Upper lobe of left lung (tissue), 6 donors: ENCODE results near the gene CFAP221. TPM values are rescaled to one million over a fixed set of nuclear protein-coding genes. Genes with fewer than 3 reads are reported as not detected.

ENCODE experiments used
- ATAC-seq, 2 donors: fragments of 200-7000 bp; cut with Tn5 transposase; one replicate each; pipeline ENCODE4 v1.9.1; 2022; ENCODE audit warnings: mild to moderate bottlenecking in 2 of 2, moderate library complexity in 2 of 2; ENCODE audit not compliant: low FRiP score in 2 of 2
- DNase-seq, 2 donors: peaks; one replicate each; pipeline ENCODE4 v3.0.0-alpha.2; 2019 to 2020
- H3K27ac ChIP-seq, 4 donors: fragments of 200-600 bp; sonication (generic); one replicate each; pipeline ENCODE4 v1.5.1; 2016 to 2019
- H3K27me3 ChIP-seq, 4 donors: fragments of 200-600 bp; sonication (generic); one replicate each; pipeline ENCODE4 v1.5.1; 2017 to 2019
- H3K36me3 ChIP-seq, 4 donors: fragments of 200-600 bp; sonication (generic); one replicate each; pipeline ENCODE4 v1.5.1; 2016 to 2019
- H3K4me1 ChIP-seq, 4 donors: fragments of 200-600 bp; sonication (generic); one replicate each; pipeline ENCODE4 v1.5.1; 2018 to 2019
- H3K4me3 ChIP-seq, 4 donors: fragments of 200-600 bp; sonication (generic); one replicate each; pipeline ENCODE4 v1.5.1; 2017 to 2019; ENCODE audit warnings: mild to moderate bottlenecking in 2 of 4, moderate library complexity in 1 of 4
- H3K9me3 ChIP-seq, 4 donors: fragments of 200-600 bp; sonication (generic); one replicate each; pipeline ENCODE4 v1.5.1; 2018 to 2019
- CTCF ChIP-seq, 6 experiments: fragments of 450-650 bp in 4 of 6; fragments of 200-600 bp in 2 of 6; sonication (generic) in 2 of 6; IDR thresholded peaks; one replicate each; pipeline ENCODE4 v1.5.1; 2016 to 2019; ENCODE audit warnings: antibody characterized with exemption in 6 of 6
- EP300 ChIP-seq, 4 donors: sonication (generic); formaldehyde crosslinking; IDR thresholded peaks; one replicate each; pipeline ENCODE4 v1.5.1; 2017; ENCODE audit warnings: antibody characterized with exemption in 4 of 4, control low read depth in 2 of 4
- POLR2A ChIP-seq, 4 donors: fragments of 450-650 bp; IDR thresholded peaks; one replicate each; pipeline ENCODE4 v1.5.1; 2016 to 2017; ENCODE audit warnings: antibody characterized with exemption in 4 of 4, mild to moderate bottlenecking in 2 of 4
- POLR2AphosphoS5 ChIP-seq, 2 donors: sonication (generic); formaldehyde crosslinking; IDR thresholded peaks; one replicate each; pipeline ENCODE4 v1.5.1; 2017; ENCODE audit warnings: antibody characterized with exemption in 2 of 2
- WGBS, 2 donors: methylation state at CpG; one replicate each; pipeline ENCODE4 v1.1.5; 2017 to 2018; 5-methylcytosine and 5-hydroxymethylcytosine counted together
- total RNA-seq, 6 donors: library from RNA; depleted of rRNA in 4 of 6; stranded (reverse); fragments of >200 nt in 4 of 6; gene quantifications; one replicate each; pipeline versions ENCODE4 v1.1.0 to v1.2.1, GENCODE V29; 2016 to 2021
- donor health status: DM: no; HTN: no; CAD: no; lungs with moderate emphysema.
- donor health status: DM: no; HTN: yes; CAD: no; lungs with severe emphysema.

The CFAP221 gene
- total RNA-seq, 6 donors from 2014 or later, result 13.9 to 67.5 (median 30.9) TPM

GRCh38 chr2:119706221-119706620 lies 162.0 kb downstream of the CFAP221 start:
- ATAC-seq (no peak), DNase-seq (no peak)
- H3K36me3 ChIP-seq, result no peaks in the 10 kb centered on the region
- H3K27me3 ChIP-seq, result no peaks in the 10 kb centered on the region
- WGBS, 2 donors, result 56 to 75% methylated on average over 8 of the region's 8 CpGs
- TF ChIP-seq CTCF (IDR thresholded peaks at IDR 0.05) (no peak), POLR2AphosphoS5 (IDR thresholded peaks at IDR 0.05) (no peak), POLR2A (IDR thresholded peaks at IDR 0.05) (no peak), EP300 (IDR thresholded peaks at IDR 0.05) (no peak)
- H3K27ac ChIP-seq, result no peak overlapping the region
- H3K9me3 ChIP-seq, result peaks cover 0 to 5% (median 0%) of the 10 kb centered on the region in 4 donors
- peaks cover 0 to 8% (median 0%) of the 10 kb centered on the region in 4 donors for H3K4me1 ChIP-seq
- H3K4me3 ChIP-seq, result no peak overlapping the region

Other genes with a start within 250 kb of the CFAP221 start
- 10 to 100 TPM in 2 of 6 donors, 1 to 10 TPM in 3, not detected in 1; 3.3 to 14.7 (median 6.2) TPM for gene C2orf76, start 177.6 kb upstream of the CFAP221 start, total RNA-seq
- gene DBI, start 177.5 kb upstream of the CFAP221 start, total RNA-seq, result 100 to 1,000 TPM in 5 of 6 donors, 10 to 100 TPM in 1; 60.8 to 250 (median 159) TPM
- gene TMEM37, start 112.6 kb upstream of the CFAP221 start, total RNA-seq, result 10 to 100 TPM in 5 of 6 donors, 1 to 10 TPM in 1; 9.3 to 28.5 (median 14.5) TPM
- gene SCTR, start 20.0 kb upstream of the CFAP221 start, total RNA-seq, result 10 to 100 TPM in 5 of 6 donors, 1 to 10 TPM in 1; 3.2 to 52.5 (median 16.6) TPM
- gene TMEM177, start 134.8 kb downstream of the CFAP221 start, total RNA-seq, result 1 to 10 TPM; 4.1 to 9.4 (median 6.0) TPM
- 100 to 1,000 TPM in 1 of 6 donors, 10 to 100 TPM in 5; 15.3 to 112 (median 35.9) TPM for gene PTPN4, start 215.5 kb downstream of the CFAP221 start, total RNA-seq